Measurements from ENCODE around the gene SOCS7.

SOCS7 gene

DNA sequence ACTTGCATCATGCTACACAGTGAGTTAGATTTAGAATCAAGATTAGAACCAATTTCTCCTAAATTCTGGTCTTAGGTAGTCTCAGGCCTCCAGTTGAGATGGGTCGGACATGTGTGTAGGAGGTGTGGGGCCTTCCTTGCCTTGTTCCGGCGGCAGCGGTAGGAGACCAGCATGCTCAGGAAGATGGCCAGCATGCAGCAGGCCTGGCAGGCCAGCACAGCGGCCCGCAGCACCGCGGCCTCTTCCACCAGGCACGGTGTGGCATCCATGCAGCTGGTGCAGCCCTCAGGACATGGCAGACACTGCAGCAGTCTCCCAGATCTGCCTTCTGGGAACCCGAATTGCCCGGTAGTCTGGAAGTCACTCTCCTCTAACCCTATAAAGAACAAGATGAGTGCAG lies 14.8 kb upstream of the SOCS7 start:
- DNase-seq, result no peak

DNA sequence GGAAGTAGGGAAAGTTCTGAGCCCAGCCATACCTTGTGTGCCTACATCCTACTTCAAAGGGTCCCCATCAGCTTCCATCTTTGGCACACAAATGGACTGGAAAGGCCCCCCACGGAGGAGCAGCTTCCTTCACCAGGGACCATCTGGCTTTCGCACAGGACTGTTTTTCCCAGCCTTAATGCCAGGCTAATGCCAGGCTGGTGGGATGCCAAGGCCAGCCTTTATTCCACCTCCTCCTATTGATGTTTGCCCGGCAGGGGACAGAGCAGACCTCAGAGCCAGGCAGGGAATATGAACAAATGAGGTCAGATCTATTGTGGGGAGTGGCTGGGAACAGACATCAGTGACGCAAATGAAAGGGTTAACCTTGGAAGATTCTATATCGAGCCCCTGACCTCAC lies 13.6 kb upstream of the SOCS7 start:
- DNase-seq, result peak in 17 of 58 donors; percentile 14 to 57 (median 35)

- no peak for DNase-seq
Observed at GRCh38 chr17:38338535-38338934, 13.1 kb upstream of the SOCS7 start.

- no peak for DNase-seq
Observed at GRCh38 chr17:38339891-38340290, 11.8 kb upstream of the SOCS7 start.

- peak in 52 of 58 donors; percentile 16 to 88 (median 66) for DNase-seq
Observed at GRCh38 chr17:38341035-38341721, 10.5 kb upstream of the SOCS7 start.

GRCh38 chr17:38342886-38343607 lies 8.6 kb upstream of the SOCS7 start:
- DNase-seq, result no peak

GRCh38 chr17:38343608-38344419 lies 7.8 kb upstream of the SOCS7 start, which contains the start of gene GPR179:
Gene GPR179 (minus strand): TSS chr17:38343956. CDS start chr17:38343789, 167 bp downstream.
- peak in 2 of 58 donors; percentile 9 to 32 for DNase-seq

DNA sequence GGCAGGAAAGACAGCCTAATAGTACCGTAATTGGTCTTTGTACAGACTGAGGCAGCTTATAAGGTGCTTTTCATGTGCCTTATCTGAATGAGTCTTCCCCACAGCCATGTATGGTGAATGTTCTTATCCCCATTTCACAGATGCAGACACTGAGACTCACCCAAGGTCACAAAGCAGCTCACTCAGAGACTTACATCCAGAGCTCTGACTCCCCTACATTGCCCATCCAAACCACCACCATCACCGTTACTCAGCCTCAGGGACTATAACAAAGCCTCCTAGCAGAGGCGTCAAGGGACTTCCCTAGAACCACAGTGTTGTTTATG lies 7.3 kb upstream of the SOCS7 start:
- no peak for DNase-seq

- DNase-seq, result no peak
Observed at GRCh38 chr17:38345743-38346142, 5.9 kb upstream of the SOCS7 start.

DNA sequence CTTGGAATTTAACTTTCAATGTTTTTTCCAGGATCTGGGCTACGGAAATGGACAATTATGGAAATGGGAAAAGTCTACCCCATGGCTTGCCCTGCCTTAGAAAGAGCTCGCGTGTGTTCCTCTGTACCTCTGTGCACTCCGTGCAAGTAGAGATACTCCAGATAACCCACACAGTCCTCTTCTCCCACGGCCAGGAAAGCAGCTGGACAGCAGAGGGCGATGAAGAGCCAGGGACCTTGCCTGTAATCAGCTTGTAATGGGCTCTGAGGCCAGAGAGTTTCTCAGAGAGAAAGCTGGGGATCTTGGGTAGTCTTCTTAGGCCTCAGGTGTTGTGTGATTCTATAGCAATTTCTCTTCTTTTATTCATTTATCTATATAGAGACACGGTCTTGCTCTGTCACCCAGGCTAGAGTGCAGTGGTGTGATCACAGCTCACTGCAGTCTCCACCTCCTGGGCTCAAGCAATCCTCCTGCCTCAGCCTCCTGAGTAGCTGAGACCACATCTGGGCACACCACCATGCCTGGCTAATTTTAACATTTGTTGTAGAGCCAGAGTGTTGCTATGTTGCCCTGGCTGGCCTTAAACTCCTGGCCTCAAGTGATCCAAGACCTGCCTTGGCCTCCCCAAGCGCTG lies 2.4 kb upstream of the SOCS7 start:
- DNase-seq, result peak in 55 of 58 donors; percentile 14 to 90 (median 71)

DNA sequence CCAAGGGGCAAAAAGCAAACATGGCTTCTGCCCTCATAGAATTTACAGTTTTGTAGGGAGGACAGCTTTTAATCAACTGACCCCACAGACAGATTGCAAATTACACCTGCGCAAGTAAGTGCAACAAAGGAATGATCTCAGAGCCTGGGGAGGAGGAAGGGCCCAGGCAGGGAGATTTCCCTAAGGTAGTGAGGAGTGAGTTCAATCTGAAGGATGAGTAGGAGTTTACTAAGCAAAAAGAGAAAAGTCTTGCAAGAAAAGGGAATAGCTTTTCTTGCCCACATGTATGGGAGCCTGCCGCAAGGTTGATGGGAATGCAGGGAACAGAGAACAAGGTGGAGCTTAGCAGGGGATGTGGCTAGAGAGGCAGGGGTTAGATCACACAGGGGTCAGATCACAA lies 1.6 kb upstream of the SOCS7 start:
- no peak for DNase-seq

DNA sequence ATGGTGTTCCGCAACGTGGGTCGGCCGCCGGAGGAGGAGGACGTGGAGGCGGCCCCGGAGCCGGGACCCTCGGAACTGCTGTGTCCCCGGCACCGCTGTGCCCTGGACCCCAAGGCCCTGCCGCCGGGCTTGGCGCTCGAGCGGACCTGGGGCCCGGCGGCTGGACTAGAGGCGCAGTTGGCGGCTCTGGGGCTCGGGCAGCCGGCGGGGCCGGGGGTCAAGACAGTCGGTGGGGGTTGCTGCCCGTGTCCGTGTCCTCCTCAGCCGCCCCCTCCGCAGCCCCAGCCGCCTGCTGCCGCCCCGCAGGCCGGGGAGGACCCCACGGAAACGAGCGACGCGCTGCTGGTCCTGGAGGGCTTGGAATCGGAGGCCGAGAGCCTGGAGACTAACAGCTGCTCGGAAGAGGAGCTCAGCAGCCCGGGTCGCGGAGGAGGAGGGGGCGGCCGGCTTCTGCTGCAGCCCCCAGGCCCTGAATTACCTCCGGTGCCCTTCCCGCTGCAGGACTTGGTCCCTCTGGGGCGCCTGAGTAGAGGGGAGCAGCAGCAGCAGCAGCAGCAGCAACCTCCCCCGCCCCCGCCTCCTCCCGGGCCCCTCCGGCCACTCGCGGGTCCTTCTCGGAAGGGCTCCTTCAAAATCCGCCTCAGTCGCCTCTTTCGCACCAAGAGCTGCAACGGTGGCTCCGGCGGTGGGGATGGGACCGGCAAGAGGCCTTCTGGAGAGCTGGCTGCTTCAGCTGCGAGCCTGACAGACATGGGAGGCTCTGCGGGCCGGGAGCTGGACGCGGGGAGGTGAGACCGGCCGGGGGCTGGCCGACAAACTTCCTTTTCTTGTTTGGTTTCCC lies 821 bp downstream of the SOCS7 start:
- peak in 13 of 58 donors; percentile 14 to 50 (median 21) for DNase-seq

- no peak for DNase-seq
Observed at GRCh38 chr17:38353086-38353604, 1.5 kb downstream of the SOCS7 start.

DNA sequence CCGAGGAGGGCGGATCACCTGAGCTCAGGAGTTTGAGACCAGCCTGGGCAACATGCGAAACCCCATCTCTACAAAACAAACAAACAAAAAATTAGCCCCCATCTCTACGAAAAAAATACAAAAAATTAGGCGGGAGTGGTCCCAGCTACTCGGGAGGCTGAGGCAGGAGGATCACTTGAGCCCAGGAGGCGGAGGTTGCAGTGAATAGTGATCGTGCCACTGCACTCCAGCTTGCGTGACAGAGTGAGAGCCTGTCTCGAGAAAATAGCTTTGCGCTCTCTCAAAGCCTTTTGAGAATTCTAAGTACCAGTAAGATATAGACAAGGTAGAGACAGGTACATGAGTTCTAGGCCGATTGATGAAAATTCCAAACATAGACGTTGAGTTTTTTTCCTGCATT lies 2.0 kb downstream of the SOCS7 start:
- DNase-seq, result no peak

DNA sequence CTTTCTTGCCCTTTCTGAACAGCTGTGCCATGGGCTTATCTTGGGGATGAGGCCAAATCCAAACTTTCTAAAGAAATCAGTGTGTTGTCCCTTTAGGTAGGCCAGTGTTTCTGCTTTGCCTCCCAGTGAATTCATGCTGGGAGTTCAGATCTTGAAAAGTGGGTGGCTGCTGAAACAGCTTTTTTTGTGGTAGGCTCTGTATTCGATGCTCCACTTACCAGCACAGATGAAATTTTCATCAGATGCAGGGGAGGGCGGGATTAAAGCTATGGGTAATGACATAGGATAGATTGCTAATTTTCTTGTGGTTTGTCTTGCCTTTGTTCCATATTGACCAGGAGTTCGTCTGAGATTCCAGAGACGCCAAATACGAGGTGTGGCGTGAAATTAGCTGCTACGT lies 2.8 kb downstream of the SOCS7 start:
- peak in 1 of 58 donors; percentile 19 for DNase-seq

DNA sequence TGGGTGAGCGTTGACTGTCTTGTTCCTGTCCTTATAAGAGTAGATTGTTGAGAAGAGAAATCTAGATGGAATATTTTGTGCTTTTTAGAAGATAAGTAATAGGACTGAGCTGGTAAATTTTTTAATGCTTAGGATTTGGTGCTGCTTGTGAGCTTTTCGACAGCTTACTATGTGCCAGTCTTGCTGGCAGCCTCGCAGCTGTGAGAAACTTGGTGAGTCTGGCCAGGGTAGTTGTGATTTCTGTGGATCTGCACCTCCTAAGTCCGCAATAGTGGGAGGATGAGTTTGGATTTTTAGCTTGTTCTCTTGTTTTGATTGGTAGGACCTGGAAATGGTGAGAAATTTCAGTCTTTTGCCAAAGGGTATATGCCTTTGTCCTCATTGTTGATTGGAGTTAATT lies 3.6 kb downstream of the SOCS7 start:
- peak in 10 of 58 donors; percentile 5 to 51 (median 27) for DNase-seq

DNA sequence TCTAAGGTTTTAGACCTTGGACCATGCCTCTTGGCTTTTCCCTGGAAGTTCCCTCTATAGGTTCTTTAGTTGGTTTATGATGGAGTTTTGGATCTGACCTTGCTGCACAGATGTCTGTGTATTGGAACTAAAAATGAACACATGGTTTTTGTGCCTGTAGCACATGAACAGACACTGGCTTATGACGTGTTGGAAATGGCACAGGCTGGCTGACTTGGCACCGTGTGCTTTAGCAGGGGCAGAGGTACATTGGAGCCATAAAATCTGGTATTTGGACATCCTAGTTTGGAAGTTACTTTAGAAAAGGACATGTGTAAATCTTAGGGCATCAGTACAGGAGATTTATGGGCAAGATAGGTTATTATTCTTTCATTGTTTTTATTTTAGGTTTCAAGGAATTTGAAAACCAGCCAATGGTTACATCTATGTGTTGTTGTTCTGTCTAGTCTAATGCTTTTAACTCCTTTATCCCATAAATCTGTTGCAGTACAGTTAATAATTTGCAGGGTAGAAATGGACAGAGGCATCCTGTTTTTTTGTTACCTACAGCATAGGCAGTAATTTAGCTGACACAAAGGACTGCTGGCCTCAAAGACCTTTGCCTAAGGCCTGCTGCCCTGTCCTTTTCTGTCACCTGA lies 6.0 kb downstream of the SOCS7 start:
- peak in 1 of 58 donors; percentile 15 for DNase-seq

- peak in 16 of 58 donors; percentile 9 to 54 (median 34) for DNase-seq
Observed at GRCh38 chr17:38358586-38359513, 7.2 kb downstream of the SOCS7 start.
